GM18508 (cell line): ENCODE measurements around the gene CAMKMT.

Experiments
- ATAC-seq: cut with Tn5 transposase; IDR thresholded peaks from one replicate; pipeline ENCODE4 v1.9.1; 2021; ENCODE audit warnings: moderate number of reproducible peaks; ENCODE audit not compliant: insufficient read depth, unreplicated experiment

Gene CAMKMT

GRCh38 chr2:44361330-44362206 is at the start of gene CAMKMT, which contains the start of gene PREPL:
TSS of gene CAMKMT (plus strand) at chr2:44361947.
TSS of gene PREPL (minus strand) at chr2:44361494. CDS start at chr2:44346342, 15,152 bp downstream.
- ATAC-seq: peak; percentile 46

GRCh38 chr2:44314362-44314761 is 47.4 kb upstream of the CAMKMT start:
- ATAC-seq: no peak

GRCh38 chr2:44315945-44316344 is 45.8 kb upstream of the CAMKMT start:
- no peak for ATAC-seq

- no peak for ATAC-seq
These were observed 40.9 kb upstream of the CAMKMT start for GRCh38 chr2:44320832-44321231.

GRCh38 chr2:44321360-44321759 is 40.4 kb upstream of the CAMKMT start:
- ATAC-seq: no peak

GRCh38 chr2:44324971-44325426 is 36.7 kb upstream of the CAMKMT start:
- no peak for ATAC-seq

GRCh38 chr2:44325897-44326296 is 35.9 kb upstream of the CAMKMT start:
- ATAC-seq: no peak

GRCh38 chr2:44326548-44327264 is 35.0 kb upstream of the CAMKMT start:
- no peak for ATAC-seq

- no peak for ATAC-seq
These were observed 33.0 kb upstream of the CAMKMT start for GRCh38 chr2:44328750-44329149.

- no peak for ATAC-seq
These were observed 32.4 kb upstream of the CAMKMT start for GRCh38 chr2:44329343-44329742.

GRCh38 chr2:44330801-44331200 is 30.9 kb upstream of the CAMKMT start:
- ATAC-seq: no peak

GRCh38 chr2:44333994-44334393 is 27.8 kb upstream of the CAMKMT start:
- ATAC-seq: no peak

- ATAC-seq: no peak
These were observed 25.8 kb upstream of the CAMKMT start for GRCh38 chr2:44335806-44336538.

GRCh38 chr2:44342854-44343253 is 18.9 kb upstream of the CAMKMT start:
- no peak for ATAC-seq

- no peak for ATAC-seq
These were observed 14.2 kb upstream of the CAMKMT start for GRCh38 chr2:44347526-44347925.

- no peak for ATAC-seq
These were observed 13.3 kb upstream of the CAMKMT start for GRCh38 chr2:44348400-44348799.

GRCh38 chr2:44349506-44349905 is 12.2 kb upstream of the CAMKMT start:
- no peak for ATAC-seq

- ATAC-seq: no peak
These were observed 10.7 kb upstream of the CAMKMT start for GRCh38 chr2:44351088-44351487.

GRCh38 chr2:44351676-44352075 is 10.1 kb upstream of the CAMKMT start:
- ATAC-seq: no peak

GRCh38 chr2:44352510-44352909 is 9.2 kb upstream of the CAMKMT start:
- no peak for ATAC-seq

- no peak for ATAC-seq
These were observed 7.0 kb upstream of the CAMKMT start for GRCh38 chr2:44354761-44355160.
